GM12874 (cell line): ENCODE measurements around the gene AMPH.

Experiments used
- TF ChIP-seq, protein P1 (sequence below): IDR thresholded peaks from 2 replicates; pipeline ENCODE4 v1.5.1; 2011; ENCODE audit warnings: low read depth, mild to moderate bottlenecking, control low read depth, low read length, moderate library complexity; ENCODE audit not compliant: insufficient read depth

The AMPH gene

DNA sequence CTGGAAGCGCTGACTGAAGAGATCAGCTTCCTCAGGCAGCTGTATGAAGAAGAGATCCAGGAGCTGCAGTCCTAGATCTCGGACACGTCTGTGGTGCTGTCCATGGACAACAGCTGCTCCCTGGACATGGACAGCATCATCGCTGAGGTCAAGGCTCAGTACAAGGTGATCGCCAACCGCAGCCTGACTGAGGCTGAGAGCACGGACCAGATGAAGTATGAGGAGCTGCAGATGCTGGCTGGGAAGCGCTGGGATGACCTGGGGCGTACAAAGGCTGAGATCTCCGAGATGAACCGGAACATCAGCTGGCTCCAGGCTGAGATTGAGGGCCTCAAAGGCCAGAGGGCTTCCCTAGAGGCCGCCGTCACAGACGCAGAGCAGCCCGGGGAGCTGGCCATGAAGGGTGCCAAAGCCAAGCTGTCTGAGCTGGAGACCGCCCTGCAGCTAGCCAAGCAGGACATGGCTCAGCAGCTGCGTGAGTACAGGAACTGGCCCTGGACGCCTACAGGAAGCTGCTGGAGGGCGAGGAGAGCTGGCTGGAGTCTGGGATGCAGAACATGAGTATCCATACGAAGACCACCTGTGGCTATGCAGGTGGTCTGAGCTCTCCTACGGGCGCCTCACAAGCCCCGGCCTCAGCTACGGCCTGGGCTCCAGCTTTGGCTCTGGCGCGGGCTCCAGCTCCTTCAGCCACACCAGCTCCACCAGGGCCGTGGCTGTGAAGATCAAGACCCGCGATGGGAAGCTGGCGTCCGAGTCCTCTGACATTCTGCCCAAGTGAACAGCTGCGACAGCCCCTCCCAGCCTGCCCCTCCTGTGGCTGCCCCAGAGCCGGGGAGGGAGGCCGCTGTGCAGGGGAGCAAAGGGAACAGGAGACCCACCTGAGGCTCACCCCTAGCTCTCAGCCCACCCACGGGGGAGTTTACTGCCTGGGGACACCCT, 24.9 kb upstream of the AMPH start:
- TF ChIP-seq, protein P1, sequence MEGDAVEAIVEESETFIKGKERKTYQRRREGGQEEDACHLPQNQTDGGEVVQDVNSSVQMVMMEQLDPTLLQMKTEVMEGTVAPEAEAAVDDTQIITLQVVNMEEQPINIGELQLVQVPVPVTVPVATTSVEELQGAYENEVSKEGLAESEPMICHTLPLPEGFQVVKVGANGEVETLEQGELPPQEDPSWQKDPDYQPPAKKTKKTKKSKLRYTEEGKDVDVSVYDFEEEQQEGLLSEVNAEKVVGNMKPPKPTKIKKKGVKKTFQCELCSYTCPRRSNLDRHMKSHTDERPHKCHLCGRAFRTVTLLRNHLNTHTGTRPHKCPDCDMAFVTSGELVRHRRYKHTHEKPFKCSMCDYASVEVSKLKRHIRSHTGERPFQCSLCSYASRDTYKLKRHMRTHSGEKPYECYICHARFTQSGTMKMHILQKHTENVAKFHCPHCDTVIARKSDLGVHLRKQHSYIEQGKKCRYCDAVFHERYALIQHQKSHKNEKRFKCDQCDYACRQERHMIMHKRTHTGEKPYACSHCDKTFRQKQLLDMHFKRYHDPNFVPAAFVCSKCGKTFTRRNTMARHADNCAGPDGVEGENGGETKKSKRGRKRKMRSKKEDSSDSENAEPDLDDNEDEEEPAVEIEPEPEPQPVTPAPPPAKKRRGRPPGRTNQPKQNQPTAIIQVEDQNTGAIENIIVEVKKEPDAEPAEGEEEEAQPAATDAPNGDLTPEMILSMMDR, result no peak

DNA sequence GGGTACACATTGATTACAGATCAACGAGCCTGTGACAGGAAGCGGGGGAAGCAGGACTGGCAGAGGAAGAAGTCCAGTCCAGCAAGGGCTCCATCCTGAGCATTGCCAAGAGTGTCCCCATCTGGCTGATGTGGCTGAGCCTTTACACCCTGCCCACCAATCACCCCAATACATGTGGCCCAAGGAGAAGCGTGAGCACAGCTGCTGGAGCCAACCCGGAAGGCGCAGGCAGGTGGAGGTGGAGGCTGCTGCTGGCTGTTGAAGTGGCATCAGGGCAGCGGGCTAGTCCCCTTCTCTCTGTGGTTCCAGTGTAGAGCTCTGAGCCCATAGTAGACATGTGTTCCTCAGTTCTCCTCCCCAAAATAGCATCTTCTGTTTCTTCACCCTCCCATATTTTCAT, 6.8 kb upstream of the AMPH start:
- TF ChIP-seq, protein P1, result no peak

DNA sequence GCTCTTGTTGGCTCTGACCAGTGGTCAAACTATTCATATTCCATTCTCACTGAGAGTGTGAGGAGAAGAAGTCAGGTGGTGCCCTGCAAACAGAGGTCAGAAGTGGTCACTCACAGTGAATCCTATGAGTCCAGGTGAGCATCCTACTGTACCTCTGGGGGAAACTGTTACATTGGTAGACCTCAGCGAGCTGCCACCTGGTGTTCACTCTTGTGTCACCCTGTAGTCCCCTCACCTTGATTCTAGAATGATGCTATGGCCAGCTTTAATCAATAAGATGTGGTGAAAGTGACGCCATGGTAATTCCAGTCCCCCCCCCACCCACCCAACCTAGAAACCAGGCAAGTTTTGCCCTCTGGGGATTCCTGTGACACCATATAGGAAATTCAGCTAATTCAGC, 1.2 kb upstream of the AMPH start:
- TF ChIP-seq, protein P1, result no peak

DNA sequence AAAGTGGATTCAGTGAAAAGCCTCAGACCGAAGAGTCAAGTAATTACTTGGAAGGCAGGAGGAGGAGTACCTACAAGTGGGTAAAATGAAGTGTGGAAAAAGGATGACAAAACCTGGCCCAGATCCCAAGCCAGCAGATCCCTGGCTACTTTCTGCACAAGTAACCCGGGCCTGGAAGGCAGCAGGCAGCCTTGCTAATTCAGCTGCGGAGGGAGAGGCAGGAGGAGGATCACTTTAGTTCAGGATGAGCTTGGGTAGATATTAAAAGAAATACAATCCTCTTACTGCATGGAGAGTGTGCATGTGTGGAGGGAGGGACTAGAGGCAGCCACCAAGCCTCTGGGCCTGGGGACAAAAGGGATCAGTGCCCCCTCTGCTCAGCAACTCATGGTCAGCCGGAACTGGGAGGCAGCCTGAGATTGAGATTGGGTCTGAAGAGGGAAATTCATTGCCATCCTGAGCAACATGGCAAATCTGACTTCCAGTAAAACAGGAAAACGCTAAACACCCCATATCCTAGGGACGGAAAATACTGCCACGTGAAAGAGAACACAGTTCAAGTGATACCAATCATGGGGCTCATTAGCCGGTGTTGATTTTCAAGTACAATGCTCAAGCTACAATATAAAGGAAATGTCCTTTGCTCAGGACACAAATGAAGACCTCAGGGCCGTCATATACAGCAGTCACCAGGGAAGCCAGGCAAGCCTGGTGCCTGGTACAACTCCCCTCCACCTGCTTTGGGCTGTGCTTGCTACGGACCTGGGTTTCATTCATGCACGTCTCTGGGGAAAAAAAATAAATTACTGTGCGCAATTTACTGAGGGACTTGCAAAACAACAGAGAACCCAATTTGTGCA, 1.3 kb downstream of the AMPH start:
- TF ChIP-seq, protein P1, result no peak

DNA sequence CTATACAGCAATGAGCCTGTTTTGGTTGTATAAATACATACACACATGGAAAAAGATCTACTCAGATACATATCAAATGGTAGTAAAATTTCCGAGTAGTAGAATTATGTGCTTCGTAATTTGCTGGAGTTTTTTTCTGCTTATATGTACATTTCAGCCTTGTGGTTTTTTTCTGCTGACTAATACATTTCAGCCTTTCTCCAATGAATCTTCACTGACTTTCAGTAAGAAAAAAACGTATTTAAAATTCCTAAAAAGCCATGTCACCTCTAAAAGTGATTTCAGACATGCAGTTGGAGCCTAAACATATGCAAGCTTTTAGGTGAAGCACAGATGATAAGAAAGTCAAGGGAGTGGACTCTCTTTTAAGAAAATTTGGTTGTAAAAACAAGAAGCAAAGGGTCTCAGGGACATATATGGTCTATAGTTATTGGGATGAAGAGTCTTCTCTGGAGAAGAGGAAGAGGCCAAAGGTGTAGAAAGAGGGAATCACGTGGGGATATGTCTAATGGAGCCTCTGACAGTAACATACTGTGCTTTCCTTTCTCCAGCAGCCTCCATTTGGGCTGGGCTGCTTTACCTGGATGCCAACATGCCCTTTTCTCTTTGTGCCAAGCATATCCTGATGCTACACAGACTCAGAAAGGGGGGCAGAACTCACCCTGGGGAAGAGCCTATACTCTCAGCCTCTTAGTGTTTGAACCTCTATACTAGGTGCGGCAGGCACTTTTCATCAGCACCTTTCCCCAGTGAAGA, 2.4 kb downstream of the AMPH start:
- TF ChIP-seq, protein P1, result no peak

DNA sequence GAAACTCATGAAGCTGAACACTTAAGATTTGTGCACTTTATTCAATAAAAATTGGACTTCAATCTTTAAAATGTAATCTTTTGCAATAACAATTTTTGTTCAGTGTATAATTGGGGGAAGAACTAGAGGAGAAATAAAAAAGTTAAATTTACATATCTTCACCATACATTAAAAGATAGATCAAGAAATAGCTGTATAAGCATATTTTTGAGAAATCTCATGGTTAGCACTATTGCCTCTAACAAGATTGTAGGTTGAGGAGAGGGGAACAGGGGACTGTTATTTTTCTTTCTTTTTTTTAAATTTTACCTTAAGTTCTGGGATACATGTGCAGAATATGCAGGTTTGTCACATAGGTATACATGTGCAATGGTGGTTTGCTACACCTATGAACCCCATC, 5.3 kb downstream of the AMPH start:
- TF ChIP-seq, protein P1, result no peak

DNA sequence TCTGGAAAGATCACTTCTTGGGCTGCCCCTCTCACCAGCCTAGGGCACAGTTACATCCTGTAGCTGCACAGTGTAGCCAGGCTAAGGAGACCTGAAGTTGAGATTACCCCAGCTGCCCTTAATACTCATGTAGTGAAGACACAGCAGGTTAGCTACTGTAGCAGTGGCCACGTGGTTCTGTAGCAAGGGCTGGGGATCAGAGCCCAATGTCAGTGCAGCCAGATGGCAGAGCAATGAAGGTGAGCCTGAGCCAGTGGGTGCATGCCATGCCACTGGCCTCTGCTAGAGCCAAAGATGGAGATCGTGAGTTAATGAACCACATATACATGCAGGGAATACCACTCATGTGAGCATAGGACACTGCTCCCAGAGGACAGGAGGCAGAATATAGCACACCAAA, 15.5 kb downstream of the AMPH start:
- TF ChIP-seq, protein P1, result no peak
